ENCODE results near the gene PRKAG2. TPM values are rescaled to one million over a fixed set of nuclear protein-coding genes. Genes with fewer than 3 reads are reported as not detected.

The PRKAG2 gene
- total and polyA plus RNA-seq, 8 donors: 19.9 to 302 (median 60.9) TPM

DNA sequence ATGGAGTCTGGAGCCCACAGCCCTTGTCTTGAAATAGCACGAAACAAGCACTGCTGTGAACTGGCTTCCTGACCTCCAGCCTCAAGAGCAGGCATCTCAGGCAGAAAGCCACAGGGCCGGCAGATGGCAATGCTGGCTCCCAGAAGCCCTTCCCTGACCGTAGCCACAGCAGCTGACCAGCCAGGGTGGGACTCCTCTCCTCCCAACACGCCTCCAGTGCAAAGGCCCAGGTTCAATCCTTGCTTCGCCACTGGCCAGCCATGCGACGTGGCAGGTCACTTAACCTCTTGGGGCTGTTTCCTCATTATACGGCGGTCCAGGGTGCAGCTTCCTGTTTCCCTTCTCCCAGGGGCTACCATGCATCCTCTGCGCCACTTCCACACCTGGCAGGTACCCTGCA lies 12.8 kb downstream of the PRKAG2 start:
- H3K27ac ChIP-seq: no peak overlapping the region
- DNase-seq: no peak
- no peak for TF ChIP-seq POLR2AphosphoS5 (IDR thresholded peaks at IDR 0.05)
- no peak for TF ChIP-seq CTCF (IDR thresholded peaks at IDR 0.05)
- no peak for TF ChIP-seq POLR2A (IDR thresholded peaks at IDR 0.05)
- no peak for TF ChIP-seq EP300 (IDR thresholded peaks at IDR 0.05)
- peaks cover 0 to 11% (median 6%) of the 10 kb centered on the region in 4 donors for H3K36me3 ChIP-seq
- H3K4me3 ChIP-seq: no peak overlapping the region
- WGBS, 5 donors: 76 to 86% (median 81%) methylated on average over 10 of the region's 10 CpGs
- no peaks in the 10 kb centered on the region for H3K9me3 ChIP-seq
- intact Hi-C loops (cut with DNase I; ENCODE audit: low total_unique reads): no loop called here
- peaks cover 15 to 40% (median 28%) of the 10 kb centered on the region in 4 donors for H3K4me1 ChIP-seq
- no peaks in the 10 kb centered on the region for H3K27me3 ChIP-seq

DNA sequence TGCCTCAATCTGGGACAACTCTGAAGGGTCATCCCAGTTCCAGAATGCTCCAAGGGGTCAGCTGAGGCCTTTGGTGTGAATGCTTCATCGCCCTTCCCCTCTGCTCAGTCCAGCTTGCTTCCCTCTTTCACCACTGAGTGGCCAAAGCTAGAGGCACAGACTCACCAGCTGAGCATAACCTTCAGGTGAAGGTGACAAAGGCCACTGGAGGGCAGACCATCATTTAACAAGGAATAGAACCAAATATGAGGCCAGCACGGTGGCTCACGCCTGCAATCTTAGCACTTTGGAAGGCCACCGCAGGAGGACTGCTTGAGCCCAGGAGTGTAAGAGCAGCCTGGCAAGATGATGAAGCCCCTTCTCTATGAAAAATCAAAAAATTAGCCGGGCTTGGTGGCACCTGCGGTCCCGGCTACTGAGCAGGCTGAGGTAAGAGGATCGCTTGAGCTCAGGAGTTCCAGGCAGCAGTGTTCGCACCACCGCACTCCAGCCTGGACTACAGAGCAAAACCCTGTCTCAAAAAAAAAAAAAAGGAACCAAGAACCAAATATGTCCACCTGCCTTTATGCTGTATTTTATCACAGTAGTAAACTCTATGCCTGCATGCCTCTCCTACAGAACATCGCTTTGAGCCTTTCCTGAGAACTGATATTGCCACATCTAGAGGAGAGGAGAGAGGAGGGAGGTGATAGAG lies 13.4 kb downstream of the PRKAG2 start:
- Histone ChIP-seq H3K36me3 (peaks cover 0 to 12% (median 9%) of the 10 kb centered on the region in 4 donors), H3K27me3 (no peaks in the 10 kb centered on the region), H3K27ac (no peak overlapping the region), H3K4me3 (no peak overlapping the region), H3K4me1 (peaks cover 9 to 35% (median 26%) of the 10 kb centered on the region in 4 donors), H3K9me3 (no peaks in the 10 kb centered on the region)
- TF ChIP-seq CTCF (IDR thresholded peaks at IDR 0.05): no peak
- TF ChIP-seq EP300 (IDR thresholded peaks at IDR 0.05): no peak
- TF ChIP-seq POLR2A (IDR thresholded peaks at IDR 0.05): no peak
- TF ChIP-seq POLR2AphosphoS5 (IDR thresholded peaks at IDR 0.05): no peak
- WGBS, 5 donors: 89 to 93% (median 92%) methylated on average over 11 of the region's 11 CpGs
- intact Hi-C loops (cut with DNase I; ENCODE audit: low total_unique reads): no loop called here
- no peak for DNase-seq

DNA sequence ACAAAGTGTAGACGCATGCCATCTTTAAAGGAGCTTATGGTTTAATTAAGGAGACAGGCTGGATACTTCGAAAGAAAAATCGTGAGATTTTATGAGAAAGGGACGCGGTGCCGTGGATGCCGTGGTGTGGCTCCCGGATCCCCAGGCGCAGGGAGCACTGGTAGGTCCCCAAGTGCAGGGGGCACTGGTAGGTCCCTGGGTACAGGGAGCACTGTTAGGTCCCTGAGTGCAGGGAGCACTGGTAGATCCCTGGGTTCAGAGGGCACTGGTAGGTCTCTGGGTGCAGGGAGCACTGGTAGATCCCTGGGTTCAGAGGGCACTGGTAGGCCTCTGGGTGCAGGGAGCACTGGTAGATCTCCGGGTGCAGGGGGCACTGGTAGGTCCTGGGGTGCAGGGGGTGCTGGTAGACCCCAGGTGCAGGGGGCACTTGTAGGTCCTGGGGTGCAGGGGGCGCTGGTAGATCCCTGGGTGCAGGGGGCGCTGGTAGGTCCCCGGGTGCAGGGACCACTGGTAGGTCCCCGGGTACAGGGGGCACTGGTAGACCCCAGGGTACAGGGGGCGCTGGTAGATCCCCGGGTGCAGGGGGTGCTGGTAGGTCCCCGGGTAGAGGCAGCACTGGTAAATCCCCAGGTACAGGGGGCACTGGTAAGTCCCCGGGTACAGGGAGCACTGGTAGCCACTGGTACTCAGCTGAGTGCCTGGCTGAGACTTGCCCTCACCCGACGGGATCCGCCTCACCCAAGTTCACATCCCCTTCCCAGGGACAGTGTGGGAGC lies 14.1 kb downstream of the PRKAG2 start:
- Histone ChIP-seq H3K4me3 (no peak overlapping the region), H3K9me3 (no peaks in the 10 kb centered on the region), H3K4me1 (peaks cover 2 to 30% (median 21%) of the 10 kb centered on the region in 4 donors), H3K27me3 (no peaks in the 10 kb centered on the region), H3K27ac (no peak overlapping the region), H3K36me3 (peaks cover 0 to 12% (median 9%) of the 10 kb centered on the region in 4 donors)
- WGBS, 5 donors: 93 to 97% (median 95%) methylated on average over 17 to 21 of the region's 21 CpGs
- DNase-seq: no peak
- intact Hi-C loops (cut with DNase I; ENCODE audit: low total_unique reads): no loop called here
- TF ChIP-seq POLR2A (IDR thresholded peaks at IDR 0.05) (no peak), CTCF (IDR thresholded peaks at IDR 0.05) (no peak), POLR2AphosphoS5 (IDR thresholded peaks at IDR 0.05) (no peak), EP300 (IDR thresholded peaks at IDR 0.05) (no peak)

DNA sequence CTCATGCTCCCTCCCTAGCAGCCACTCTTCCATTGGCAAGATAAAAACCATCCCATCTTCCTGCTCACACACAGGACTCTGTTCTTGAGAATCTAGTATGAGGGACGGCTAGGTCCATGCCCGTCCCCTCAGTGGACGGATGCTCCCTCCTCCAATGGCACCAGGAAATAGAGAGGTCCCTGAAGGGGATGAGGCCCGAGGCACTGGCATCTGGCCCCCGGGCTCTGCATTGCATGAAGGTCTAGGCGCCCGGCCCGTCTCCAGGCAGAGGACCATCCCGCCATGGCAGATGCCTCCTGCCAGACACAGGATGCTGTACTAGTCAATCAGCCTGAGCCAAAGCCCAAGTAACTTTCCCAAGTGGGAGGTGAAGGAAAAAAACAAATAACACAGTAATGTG lies 15.0 kb downstream of the PRKAG2 start:
- 90 to 95% (median 93%) methylated on average over 9 of the region's 9 CpGs for WGBS, 5 donors
- H3K9me3 ChIP-seq: no peaks in the 10 kb centered on the region
- DNase-seq: no peak
- H3K4me3 ChIP-seq: no peak overlapping the region
- H3K36me3 ChIP-seq: peaks cover 0 to 12% (median 9%) of the 10 kb centered on the region in 4 donors
- peaks cover 0 to 24% (median 16%) of the 10 kb centered on the region in 4 donors for H3K4me1 ChIP-seq
- no peak for TF ChIP-seq POLR2A (IDR thresholded peaks at IDR 0.05)
- TF ChIP-seq EP300 (IDR thresholded peaks at IDR 0.05): no peak
- no peak for TF ChIP-seq CTCF (IDR thresholded peaks at IDR 0.05)
- TF ChIP-seq POLR2AphosphoS5 (IDR thresholded peaks at IDR 0.05): no peak
- no peaks in the 10 kb centered on the region for H3K27me3 ChIP-seq
- H3K27ac ChIP-seq: no peak overlapping the region
- intact Hi-C loops (cut with DNase I; ENCODE audit: low total_unique reads): no loop called here
